Smooth muscle cell (in vitro differentiated cells): ENCODE results near the gene ASB13. TPM values are rescaled to one million over a fixed set of nuclear protein-coding genes. Genes with fewer than 3 reads are reported as not detected.

ENCODE experiments used
- DNase-seq: peaks from one replicate; lab custom pipeline; 2025; ENCODE audit not compliant: unreplicated experiment; lab: John Stamatoyannopoulos, UW
- H2AFZ ChIP-seq: fragments of 200-600 bp; sonication (generic); 2 replicates; pipeline ENCODE4 v1.6.0; 2016; ENCODE audit warnings: antibody characterized with exemption, low read depth, mild to moderate bottlenecking
- H3F3A ChIP-seq: fragments of 200-600 bp; sonication (generic); 2 replicates; pipeline ENCODE4 v1.6.0; 2017; ENCODE audit warnings: antibody characterized with exemption, low read depth
- H3K27ac ChIP-seq: fragments of 200-600 bp; sonication (generic); 2 replicates; pipeline ENCODE4 v1.5.1; 2016; ENCODE audit warnings: low read depth, mild to moderate bottlenecking
- H3K27me3 ChIP-seq: fragments of 200-600 bp; sonication (generic); 2 replicates; pipeline ENCODE4 v1.6.1; 2016; ENCODE audit warnings: low read depth, mild to moderate bottlenecking
- H3K36me3 ChIP-seq: fragments of 200-600 bp; sonication (generic); 2 replicates; pipeline ENCODE4 v1.5.1; 2016; ENCODE audit warnings: low read depth
- H3K4me1 ChIP-seq: fragments of 200-600 bp; sonication (generic); 2 replicates; pipeline ENCODE4 v1.5.1; 2016; ENCODE audit warnings: low read depth
- H3K4me2 ChIP-seq: fragments of 200-600 bp; sonication (generic); 2 replicates; pipeline ENCODE4 v1.6.0; 2016; ENCODE audit warnings: mild to moderate bottlenecking
- H3K4me3 ChIP-seq: fragments of 200-600 bp; sonication (generic); 2 replicates; pipeline ENCODE4 v1.5.1; 2016; ENCODE audit warnings: mild to moderate bottlenecking
- H3K79me2 ChIP-seq: fragments of 200-600 bp; sonication (generic); 2 replicates; pipeline ENCODE4 v1.6.0; 2016; ENCODE audit warnings: low read depth, mild to moderate bottlenecking
- H3K9ac ChIP-seq: fragments of 200-600 bp; sonication (generic); 2 replicates; pipeline ENCODE4 v1.6.0; 2016; ENCODE audit warnings: low read depth
- H3K9me3 ChIP-seq: fragments of 200-600 bp; sonication (generic); replicated peaks from 2 replicates; pipeline ENCODE4 v1.5.1; 2016; ENCODE audit warnings: low read depth
- H4K20me1 ChIP-seq: fragments of 200-600 bp; sonication (generic); 2 replicates; pipeline ENCODE4 v1.6.0; 2016; ENCODE audit warnings: low read depth
- CTCF ChIP-seq: fragments of 200-600 bp; sonication (generic); IDR thresholded peaks from 2 replicates; pipeline ENCODE4 v1.5.1; 2017; ENCODE audit warnings: borderline replicate concordance, mild to moderate bottlenecking, antibody characterized with exemption; ENCODE audit not compliant: insufficient read depth, poor library complexity, severe bottlenecking
- WGBS: methylation state at CpG from one replicate; pipeline ENCODE4 v1.1.7; 2016; ENCODE audit warnings: low lambda C conversion rate; 5-methylcytosine and 5-hydroxymethylcytosine counted together
- polyA plus RNA-seq: library from polyadenylated mRNA; unstranded; fragments of >200 nt; fragmentation: Nextera tagmentation; extraction: Ambion mirVana; gene quantifications from 2 replicates; pipeline ENCODE4 v1.2.1, GENCODE V29; 2016
- total RNA-seq: library from RNA; depleted of rRNA; stranded (reverse); fragments of >200 nt; gene quantifications from 2 replicates; pipeline ENCODE4 v1.2.3, GENCODE V29; 2014

The ASB13 gene
- total and polyA plus RNA-seq, 2 experiments from 2014 or later: 12.6 to 34.7 TPM

- 51% methylated on average over 11 of the region's 11 CpGs for WGBS
- Histone ChIP-seq H2AFZ (no peak overlapping the region), H3F3A (peaks cover 7% of the 10 kb centered on the region), H3K36me3 (no peaks in the 10 kb centered on the region), H3K79me2 (no peaks in the 10 kb centered on the region), H3K4me2 (no peak overlapping the region), H3K27ac (no peak overlapping the region), H3K4me3 (no peak overlapping the region), H3K9me3 (no peaks in the 10 kb centered on the region), H4K20me1 (no peaks in the 10 kb centered on the region), H3K4me1 (peaks cover 6% of the 10 kb centered on the region), H3K27me3 (no peaks in the 10 kb centered on the region), H3K9ac (no peak overlapping the region)
- no peak for DNase-seq
- TF ChIP-seq CTCF: no peak
Measured at GRCh38 chr10:5601826-5602495, 64.4 kb downstream of the ASB13 start.

- Histone ChIP-seq H3K4me1 (peaks cover 6% of the 10 kb centered on the region), H3K27ac (peak overlapping the region; percentile 80), H3K27me3 (no peaks in the 10 kb centered on the region), H3K4me2 (peak overlapping the region; percentile 61), H3K79me2 (no peaks in the 10 kb centered on the region), H4K20me1 (no peaks in the 10 kb centered on the region), H3K9me3 (no peaks in the 10 kb centered on the region), H2AFZ (no peak overlapping the region), H3K4me3 (no peak overlapping the region), H3K9ac (peak overlapping the region; percentile 9), H3K36me3 (no peaks in the 10 kb centered on the region), H3F3A (peaks cover 7% of the 10 kb centered on the region)
- no peak for TF ChIP-seq CTCF
- 16% methylated on average over 5 of the region's 5 CpGs for WGBS
- DNase-seq: no peak
Measured at GRCh38 chr10:5600908-5601307, 65.5 kb downstream of the ASB13 start.

- Histone ChIP-seq H3K4me2 (peak overlapping the region; percentile 61), H2AFZ (no peak overlapping the region), H3K36me3 (no peaks in the 10 kb centered on the region), H3K9me3 (no peaks in the 10 kb centered on the region), H3K4me3 (no peak overlapping the region), H3K79me2 (no peaks in the 10 kb centered on the region), H4K20me1 (no peaks in the 10 kb centered on the region), H3K27ac (peak overlapping the region; percentile 80), H3K27me3 (no peaks in the 10 kb centered on the region), H3K9ac (peak overlapping the region; percentile 9), H3K4me1 (peaks cover 16% of the 10 kb centered on the region), H3F3A (peaks cover 18% of the 10 kb centered on the region)
- no peak for TF ChIP-seq CTCF
- 66% methylated on average over 23 of the region's 23 CpGs for WGBS
- no peak for DNase-seq
Measured at GRCh38 chr10:5599613-5600520, 66.5 kb downstream of the ASB13 start.
